GM19397 (cell line): ENCODE results near the gene DLX2.

ENCODE experiments used
- ATAC-seq: cut with Tn5 transposase; IDR thresholded peaks from one replicate; pipeline ENCODE4 v1.9.1; 2021; ENCODE audit warnings: mild to moderate bottlenecking, moderate library complexity; ENCODE audit not compliant: unreplicated experiment

The DLX2 gene

DNA sequence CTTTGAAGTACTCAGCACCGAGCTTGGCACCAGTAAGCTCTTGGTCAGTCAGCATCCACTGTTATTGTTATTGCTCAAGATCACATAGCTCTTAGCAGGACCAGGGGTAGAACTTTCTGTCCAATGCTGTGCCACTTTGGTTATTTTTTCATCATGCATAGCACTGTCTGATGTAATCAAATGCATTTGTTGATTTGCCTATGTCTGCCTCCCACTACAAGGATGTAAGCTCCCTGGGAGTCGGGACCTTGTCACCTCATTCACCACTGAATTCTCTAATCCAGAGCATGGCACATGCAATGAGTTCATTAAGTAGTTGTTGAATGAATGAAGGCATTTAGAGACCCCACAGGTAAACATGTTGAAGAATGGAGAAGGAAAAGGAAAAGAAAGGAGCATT lies 46.4 kb downstream of the DLX2 start:
- no peak for ATAC-seq

DNA sequence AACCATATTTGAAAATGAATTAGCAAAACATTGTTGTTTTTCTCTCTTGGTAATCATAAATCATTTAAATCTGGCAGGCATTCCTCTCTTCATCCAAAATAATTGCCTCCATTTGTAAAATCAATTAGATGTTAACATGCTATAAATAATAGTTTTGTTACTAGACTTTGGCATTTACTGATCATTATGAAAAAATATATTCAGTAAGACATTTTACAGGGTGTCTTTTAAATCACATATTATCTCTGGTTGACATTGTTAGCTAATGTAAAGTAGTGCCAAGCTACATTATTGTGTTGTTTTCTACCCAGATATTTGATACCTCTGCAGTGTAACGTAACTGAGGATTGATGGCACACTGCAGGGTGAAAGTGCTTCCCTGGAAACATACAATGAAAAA lies 49.2 kb downstream of the DLX2 start:
- no peak for ATAC-seq

DNA sequence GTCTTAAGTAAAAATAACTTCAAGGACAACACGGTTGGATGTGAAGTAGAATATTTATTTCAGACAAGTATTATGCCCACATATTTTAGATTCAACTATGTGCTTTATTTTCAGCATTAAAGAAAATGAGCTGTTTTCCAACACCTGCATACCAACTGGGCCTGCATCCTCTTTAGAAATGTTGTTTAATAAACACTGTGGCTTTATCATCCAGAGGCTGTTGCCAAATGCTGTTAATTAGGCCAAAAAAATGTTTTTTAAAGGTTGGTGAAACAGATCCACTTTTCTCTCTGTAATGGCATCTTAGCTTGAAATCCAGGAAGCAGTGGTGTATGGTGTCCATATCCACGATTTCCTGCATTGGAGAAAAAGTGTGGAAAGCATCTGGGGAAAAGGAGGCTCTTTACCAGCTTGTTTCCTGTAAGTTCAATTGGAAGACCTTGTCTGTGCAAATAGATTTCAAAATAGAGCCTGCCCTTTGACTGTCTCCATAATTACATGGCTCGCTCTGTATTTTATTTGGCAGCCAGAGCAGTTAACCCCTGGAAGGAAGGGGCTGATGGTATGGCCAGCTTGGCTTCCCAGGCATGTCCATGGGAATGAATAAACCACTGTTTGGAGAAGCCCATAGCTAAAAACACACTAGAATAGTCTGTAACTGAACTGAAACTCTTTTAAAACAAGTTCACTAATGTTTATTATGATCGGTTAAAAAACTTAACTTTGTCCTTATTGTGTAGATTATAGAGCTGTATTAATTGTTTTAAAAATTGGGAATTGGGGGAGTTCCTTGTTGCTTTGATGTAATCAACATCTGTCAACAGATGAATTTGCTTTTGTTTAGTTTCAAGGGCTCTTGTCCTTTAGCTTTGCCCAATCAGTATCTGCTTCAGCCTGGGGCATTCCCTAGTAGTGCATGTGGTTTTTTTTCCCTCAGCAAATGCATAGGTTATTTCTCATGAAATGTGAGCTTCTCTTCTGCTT lies 50.4 kb downstream of the DLX2 start:
- ATAC-seq, result no peak

DNA sequence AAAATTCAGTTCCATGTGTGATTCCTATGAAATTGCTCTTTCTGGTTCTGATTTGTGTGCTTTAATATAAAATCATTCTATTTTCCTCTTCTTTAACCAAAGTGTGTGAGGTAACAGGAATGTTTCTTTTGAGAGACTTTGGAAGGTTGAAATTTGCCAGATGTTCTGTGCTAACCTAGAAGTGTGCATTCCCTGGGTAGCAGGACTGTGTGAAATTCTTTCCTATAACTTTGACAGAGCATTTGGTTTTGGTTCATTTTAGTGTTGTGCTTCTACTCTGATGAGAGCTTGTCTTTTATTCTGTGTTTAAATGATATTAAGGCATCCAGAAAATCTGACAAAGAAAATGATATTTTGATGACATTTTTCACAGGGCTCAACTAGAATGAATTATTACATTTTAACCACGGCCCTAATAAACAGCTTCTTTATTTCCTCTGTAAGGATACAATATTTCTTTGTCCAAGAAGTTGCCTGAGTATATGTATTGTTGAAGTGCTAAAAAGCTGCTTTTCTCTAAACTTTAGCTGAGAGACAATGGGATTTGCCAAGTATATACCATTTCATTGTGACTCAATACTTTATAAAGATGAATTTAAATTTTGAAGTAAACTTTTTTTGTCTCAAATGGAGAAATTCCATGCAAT lies 52.1 kb downstream of the DLX2 start:
- no peak for ATAC-seq

DNA sequence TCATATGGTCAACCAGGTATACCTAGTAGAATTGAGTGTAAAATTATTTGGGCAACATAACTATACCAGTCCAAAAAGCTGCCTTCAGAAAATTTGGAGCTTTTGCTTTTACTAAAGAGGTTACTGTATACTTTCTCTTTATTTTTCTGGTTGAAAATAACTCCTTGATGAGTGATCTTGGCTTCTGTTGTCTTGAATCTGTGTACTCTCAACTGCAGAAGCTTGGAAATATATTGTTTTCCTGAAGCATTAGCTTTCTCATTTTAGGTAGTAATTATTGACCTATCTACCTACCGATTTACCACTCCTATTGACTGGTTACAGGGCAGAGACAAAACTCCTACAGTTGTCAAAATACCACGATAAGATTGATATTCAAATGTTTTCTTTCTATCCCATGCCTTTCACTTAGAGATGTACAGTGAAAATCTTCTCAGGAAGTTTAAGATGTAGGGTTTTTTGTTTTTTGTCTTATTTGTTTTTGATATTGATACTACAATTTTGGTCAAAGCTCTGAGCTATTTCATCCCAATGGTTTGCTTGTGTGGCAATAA lies 53.1 kb downstream of the DLX2 start:
- ATAC-seq, result no peak
